NCI-H748 (cell line): Measurements from ENCODE around the gene C19orf73.
"Not testable (repeated sequence)": the region's sequence is repeated elsewhere in the genome, so short reads cannot be mapped to it uniquely, and the experiment has no call there.

ENCODE experiments used
- DNase-seq: peaks from one replicate; lab custom pipeline; 2025; ENCODE audit not compliant: unreplicated experiment; lab: John Stamatoyannopoulos, UW

C19orf73 gene

DNA sequence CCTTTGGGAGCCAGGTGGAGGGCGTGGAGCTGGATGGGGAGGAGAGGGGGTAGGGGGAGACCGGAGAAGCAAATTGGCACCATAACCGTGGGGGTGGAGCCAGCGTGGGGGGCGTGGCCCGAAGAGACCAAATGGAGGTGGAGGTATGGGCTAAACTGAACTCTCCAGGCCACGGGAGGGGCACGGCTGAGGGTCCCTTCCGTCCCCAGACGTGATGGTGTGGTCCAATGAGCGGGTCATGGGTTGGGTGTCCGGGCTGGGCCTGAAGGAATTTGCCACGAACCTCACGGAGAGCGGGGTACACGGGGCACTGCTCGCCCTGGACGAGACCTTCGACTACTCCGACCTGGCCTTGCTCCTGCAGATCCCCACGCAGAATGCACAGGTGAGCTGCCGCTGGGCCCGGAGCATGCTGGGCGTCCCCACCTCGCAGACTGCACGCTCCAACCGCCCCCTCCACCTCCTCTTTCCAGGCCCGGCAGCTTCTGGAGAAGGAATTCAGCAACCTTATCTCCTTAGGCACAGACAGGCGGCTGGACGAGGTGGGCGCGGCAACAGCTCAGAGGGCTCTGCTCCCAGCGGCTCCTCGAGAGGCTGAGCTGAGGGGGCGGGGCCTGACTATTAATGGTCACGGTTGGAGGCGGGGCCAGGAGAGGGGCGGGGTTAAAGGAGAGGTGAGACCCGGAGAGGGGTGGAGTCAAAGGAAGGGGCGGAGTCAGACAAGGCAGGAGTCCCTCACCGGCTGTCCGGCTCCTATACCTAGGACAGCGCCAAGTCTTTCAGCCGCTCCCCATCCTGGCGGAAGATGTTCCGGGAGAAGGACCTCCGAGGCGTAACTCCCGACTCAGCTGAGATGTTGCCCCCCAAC lies 30.1 kb upstream of the C19orf73 start:
- DNase-seq, result peak; percentile 96

DNA sequence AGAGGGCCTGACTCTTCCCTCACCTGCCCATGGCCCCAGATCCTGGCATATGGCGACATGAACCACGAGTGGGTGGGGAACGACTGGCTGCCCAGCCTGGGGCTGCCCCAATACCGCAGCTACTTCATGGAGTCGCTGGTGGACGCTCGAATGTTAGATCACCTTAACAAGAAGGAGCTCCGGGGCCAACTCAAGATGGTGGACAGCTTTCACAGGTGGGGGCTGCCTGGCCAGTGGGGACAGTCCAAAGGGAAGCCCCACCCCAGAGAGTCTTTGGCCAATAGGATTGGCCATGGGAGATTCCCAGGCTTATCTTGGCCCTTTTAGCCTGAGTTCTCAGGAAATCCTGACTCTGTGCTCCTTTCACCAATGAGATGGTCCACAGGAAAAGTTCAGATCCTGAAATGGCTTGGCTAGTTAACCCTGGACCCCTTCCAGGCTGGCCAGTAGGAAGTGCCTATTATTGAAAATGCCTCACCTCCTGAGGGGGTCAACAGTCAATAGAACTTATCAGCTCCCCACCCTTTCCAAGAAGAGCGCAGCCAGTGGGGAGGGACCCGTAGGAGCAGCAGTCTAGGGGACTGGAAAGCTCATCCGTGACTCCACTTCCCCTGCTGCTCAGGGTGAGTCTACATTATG lies 29.2 kb upstream of the C19orf73 start:
- DNase-seq, result no peak

DNA sequence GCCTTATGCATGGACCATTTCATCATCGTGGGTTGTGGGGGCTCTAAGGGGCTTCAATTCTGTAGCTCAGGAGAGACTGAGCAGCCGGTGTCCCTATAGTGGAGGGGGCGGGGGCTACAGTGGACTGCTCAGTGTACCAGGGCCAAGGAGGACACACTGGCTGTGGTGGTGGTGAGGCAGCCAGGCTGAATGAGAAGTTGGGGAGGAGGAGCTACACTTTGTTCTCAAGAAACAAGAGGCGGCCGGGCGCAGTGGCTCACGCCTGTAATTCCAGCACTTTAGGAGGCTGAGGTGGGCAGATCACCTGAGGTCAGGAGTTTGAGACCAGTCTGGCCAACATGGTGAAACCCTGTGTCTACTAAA lies 27.4 kb upstream of the C19orf73 start:
- not testable (repeated sequence) for DNase-seq

DNA sequence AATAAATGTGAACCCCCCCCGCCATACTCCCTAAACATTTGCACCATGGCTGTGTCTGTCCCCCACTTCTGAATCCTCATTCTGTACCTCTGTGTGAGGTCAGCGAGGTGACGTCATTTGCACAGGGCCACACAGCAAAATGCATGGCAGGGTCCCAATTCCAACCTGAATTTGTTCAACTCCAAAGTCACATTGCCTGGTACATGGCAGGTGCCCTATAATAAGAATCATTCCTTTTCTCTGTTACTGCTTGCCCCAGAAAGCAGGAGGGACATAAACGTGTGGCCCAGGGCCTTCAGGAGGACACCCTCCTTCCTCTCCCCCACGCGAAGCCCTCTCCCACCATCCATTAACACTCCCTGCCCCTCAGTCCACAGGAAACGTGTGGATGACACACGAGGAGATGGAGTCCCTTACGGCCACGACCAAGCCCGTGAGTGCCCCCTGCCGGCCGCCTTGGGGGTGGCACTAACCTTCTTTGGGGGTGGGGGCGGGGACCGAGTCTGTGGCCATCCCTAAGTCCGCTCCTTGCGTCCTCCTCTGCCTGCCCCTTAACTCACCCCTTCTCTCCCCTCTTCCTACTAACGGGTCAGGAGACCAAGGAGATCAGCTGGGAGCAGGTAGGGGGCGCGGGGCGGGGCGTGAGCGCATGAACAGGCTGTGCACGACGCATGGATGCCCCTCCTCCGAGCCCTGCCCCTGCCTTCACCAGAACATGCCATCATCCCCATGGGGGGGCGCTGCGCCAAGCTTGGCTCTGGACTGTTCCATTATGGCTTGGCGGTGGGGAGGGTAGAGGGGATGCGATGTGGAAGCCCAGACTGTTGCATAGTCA lies 26.8 kb upstream of the C19orf73 start:
- DNase-seq, result peak; percentile 86

DNA sequence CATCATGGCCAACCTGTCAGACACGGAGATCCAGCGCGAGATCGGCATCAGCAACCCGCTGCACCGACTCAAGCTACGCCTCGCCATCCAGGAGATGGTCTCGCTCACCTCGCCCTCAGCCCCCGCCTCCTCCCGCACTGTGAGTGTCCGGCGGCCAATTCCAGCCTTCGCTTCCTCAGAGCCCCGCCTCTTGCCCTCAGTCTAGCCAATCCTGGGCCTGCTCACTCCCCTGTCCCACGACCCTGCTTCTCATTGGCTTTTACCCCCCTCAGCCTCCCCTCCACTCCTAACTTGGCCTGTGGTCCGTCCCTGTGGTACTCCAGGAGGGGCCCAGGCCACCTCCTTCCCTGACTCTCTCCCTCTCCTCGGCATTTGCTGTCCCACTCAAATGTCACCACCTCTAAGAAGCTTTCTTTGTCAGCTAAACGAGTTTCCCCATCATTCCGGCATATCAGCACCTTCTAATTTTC lies 24.0 kb upstream of the C19orf73 start:
- peak; percentile 96 for DNase-seq

DNA sequence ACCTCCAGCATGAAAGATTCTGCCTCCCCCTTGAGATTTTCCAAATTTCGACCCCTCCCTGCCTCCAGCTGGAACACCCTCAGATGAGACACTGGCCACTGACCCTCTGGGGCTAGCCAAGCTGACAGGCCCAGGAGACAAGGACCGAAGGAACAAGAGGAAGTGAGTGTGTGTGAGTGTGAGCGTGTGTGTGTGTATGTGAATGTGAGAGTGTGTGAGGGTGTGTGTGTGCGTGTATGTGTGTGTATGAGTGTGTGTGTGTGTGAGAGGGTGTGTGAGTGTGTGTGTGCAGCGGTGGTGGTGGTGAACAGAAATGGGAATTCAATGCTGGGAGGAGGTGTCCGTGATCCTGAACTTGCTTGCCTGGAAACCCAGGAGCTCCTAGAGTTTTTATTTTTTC lies 22.4 kb upstream of the C19orf73 start:
- DNase-seq, result no peak

DNA sequence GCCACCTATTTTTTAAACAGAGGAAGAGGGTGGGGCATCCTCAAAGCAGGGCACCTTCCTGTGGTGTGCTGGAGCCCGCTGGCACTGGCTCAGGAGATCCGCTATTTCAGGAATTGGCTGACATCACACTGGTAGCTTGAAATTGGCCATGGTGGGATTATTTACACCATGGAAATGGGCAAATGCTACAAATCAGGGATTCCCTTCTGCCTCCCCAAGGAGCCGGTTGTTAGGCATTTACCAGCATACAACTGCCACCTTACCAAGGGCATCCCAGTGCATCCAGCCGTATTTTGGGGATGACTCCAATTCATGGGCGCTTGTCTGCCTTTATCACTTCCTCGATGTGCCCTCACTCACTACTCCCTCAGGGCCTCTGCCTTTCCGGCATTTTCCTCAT lies 22.0 kb upstream of the C19orf73 start:
- no peak for DNase-seq

DNA sequence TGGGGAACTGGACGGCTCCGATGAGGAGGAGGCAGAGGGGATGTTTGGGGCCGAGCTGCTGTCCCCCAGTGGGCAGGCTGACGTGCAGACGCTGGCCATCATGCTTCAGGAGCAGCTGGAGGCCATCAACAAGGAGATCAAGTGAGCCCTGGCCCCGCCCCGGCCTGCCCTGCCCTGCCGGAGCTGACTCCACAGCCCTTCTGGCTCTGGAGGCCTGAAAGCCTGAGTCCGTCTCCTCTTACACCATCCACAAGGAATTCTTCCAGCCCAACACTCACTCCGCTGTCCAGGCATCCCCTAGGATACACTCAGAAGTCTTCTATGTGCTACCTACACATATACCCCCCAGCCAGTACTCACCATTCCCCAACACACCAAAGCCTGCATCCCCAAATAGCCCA lies 17.8 kb upstream of the C19orf73 start:
- DNase-seq, result no peak

DNA sequence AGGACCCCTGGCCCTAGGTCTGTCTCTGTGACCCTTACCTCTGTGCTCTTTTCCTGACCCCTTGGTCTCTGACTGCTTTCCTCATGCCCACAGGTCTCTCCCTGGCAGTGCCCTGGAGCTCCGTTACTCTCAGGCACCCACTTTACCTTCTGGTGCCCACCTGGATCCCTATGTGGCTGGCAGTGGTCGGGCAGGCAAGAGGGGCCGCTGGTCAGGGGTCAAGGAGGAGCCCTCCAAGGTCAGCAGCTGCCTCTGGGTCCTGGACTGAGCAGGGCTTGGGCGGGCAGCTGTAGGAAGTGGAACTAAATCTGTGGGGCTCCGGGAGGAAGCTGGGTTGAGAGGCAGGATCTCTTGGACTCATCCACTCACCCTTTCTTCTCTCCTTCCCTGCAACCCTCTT lies 16.7 kb upstream of the C19orf73 start:
- no peak for DNase-seq

DNA sequence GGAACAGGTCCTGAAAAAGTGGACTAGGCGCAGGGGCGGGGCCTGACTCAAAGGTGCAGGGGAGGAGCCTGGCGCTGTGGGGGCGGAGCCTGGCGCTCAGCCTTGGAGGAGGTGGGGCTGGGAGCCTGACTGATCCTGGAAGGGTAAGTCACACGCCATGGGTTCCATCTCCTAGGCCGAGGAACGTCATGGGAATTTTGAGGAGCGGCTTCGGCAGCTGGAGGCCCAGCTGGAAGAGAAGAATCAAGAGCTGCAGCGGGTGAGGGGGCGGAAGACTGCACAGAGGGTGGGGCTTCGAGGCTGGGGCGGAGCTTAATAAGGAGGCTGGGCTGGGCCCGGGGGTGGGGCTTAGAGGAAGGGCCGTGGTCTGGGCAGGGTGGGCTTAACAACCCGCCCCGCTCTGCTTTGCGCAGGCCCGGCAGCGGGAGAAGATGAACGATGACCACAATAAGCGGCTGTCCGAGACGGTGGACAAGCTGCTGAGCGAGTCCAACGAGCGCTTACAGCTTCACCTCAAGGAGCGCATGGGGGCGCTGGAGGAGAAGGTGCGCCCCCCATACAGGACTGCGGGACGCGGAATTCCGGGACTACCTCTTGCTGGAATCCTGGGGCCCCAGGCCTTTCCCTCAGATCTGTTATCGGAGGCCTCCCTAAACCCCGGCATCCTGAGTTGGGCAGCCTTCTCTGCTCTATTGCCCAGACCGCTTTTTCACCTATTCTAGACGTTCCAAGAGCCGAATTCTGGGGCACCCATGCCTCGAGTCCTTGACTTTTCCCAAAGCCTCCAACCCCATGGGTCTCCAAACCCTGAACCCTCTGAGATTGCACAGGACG lies 14.9 kb upstream of the C19orf73 start:
- DNase-seq, result no peak

DNA sequence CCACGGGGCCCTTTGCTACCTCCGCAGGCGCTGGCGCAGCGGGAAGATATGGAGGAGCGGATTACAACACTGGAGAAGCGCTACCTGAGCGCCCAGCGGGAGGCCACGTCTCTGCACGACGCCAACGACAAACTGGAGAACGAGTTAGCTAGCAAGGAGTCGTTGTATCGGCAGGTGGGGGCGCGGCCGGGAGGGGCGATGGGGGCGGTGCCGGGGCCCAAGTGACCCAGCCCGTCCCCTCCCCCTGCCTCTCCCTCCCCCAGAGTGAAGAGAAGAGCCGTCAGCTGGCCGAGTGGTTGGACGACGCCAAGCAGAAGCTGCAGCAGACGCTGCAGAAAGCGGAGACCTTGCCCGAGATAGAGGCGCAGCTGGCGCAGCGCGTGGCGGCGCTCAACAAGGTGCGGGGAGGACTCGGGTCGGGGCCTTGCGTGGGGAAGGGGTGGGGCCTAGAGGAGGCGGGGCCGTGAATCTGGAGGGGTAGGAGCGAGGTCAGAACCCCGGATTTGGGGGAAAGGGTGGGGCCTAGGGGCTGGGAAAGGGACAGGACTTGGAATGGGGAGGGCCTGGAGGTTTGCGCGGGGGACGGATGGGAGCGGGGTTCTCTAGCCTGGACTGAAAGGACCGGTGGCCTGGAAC lies 14.1 kb upstream of the C19orf73 start:
- DNase-seq, result no peak

DNA sequence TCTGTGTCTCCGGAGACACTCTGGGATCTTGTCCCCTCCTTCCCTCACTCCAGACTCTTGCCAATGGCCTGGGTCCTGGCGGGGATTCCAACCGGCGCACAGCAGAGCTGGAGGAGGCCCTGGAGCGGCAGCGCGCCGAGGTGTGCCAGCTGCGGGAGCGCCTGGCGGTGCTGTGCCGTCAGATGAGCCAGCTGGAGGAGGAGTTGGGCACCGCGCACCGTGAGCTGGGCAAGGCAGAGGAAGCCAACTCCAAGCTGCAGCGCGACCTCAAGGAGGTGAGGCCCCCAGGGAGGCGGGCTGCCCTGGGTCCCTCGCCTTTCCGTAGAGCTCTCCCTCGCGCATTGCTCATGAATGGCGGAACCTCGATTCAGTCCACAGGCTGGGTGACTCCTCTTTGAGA lies 11.4 kb upstream of the C19orf73 start:
- DNase-seq, result no peak

DNA sequence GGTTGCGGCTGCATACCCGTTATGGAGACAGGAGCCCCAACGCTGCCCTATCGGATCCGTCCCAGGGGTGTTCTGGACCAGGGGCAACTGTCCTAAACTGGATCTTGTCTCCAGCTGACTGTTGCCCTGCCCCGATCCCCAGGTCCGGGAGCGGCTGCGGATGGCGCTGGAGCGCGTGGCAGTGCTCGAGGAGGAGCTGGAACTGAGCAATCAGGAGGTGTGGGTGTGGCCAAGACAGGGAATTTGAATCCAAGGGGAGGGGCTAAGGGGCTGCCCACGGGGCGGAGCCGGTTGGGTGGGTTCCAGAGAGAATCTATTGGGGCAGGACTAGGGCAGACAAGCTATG lies 10.3 kb upstream of the C19orf73 start:
- DNase-seq, result no peak

DNA sequence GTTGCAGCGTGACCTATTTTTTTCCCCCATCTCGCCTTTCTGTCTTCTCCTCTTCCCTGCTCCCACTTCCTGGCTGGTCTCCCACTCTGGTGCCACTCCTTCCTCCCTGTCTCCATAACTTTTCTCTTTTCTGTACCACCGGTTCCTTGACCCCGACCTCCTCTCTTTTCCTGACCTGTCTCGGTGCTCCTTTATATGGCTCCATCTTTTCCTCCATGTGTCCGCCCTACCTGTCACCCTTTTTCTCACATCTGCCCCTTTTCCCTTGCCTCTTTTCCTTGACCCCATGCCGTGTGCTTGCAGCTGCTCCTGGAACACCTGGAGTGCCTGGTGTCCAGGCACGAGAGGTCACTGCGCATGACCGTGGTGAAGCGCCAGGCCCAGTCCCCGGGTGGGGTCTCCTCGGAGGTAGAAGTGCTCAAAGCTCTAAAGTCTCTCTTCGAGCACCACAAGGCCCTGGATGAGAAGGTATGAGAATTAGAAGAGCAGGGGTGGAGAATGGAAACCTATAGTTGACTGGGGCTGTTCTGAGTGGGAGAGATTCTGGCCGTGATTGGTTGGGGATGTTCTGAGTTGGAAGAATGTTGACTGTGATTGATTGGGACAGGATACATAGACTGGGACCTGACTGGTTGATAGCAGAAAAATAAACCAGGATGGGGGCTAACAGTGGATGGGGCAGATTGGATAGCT lies 9.7 kb upstream of the C19orf73 start:
- no peak for DNase-seq

DNA sequence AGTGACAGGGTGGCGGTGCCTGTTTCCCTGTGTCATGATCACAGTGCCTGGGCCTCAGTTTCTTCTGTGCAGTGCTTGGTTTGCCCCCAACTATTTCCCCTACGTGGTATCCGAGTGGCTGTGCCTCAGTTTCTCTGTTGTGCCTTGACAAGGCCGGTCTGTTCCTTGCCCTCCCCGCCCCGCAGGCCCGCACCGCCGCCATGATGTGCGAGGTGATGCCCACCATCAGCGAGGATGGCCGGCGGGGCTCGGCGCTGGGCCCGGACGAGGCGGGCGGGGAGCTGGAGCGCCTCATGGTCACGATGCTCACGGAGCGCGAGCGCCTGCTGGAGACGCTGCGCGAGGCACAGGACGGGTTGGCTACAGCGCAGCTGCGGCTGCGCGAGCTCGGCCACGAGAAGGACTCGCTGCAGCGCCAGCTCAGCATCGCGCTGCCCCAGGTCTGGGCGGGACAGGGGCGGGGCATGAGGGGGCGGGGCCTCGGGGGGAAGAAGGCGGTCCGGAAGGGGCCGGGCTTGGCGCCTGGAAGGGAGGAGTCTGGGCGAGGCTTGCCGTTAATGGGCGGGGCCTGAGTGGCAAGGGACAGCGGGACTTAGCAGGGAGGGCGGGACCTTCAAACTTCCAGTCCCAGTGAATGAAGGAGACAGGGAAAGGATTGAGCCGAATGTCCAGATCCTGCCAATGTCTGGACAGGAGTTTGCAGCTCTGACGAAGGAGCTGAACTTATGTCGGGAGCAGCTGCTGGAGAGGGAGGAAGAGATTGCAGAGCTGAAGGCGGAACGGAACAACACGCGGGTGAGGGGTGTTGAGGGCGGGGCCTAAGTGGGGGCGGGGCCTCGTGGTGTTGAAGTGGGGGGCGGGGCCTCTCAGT lies 9.0 kb upstream of the C19orf73 start:
- peak; percentile 98 for DNase-seq

DNA sequence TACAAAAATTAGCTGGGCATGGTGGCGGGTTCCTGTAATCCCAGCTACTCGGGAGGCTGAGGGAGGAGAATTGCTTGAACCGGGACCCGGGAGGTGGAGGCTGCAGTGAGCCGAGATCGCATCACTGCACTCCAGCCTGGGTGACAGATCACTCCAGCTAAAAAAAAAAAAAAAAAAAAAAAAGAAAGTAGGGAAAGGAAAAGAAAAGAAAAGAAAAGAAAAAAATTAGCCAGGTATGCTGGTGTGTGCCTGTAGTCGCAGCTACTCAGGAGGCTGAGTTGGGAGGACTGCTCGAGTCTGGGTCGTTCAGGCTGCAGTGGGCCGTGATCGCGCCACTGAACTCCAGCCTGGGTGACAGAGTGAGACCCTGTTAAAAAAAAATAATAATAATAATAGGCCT lies 8.3 kb upstream of the C19orf73 start:
- DNase-seq, result not testable (repeated sequence)

DNA sequence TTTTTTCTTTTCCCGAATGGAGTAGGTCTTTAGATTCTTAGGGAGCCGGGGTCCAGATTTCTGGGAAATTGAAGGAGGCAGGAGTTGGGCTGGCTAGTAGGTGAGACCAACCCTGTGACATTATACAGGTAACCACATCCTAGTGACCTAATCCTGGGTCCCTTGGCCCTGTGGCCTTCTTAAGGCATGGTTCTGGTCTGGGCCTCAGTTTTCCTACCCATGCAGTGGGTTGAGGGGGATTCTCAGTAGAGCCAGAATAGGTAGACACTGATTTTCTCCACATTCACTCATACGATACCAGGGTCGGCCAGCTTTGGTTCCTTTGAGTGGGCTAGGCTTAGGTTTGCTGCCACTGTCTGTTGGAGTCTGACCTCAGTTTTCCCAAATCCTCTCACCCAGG lies 7.6 kb upstream of the C19orf73 start:
- no peak for DNase-seq

DNA sequence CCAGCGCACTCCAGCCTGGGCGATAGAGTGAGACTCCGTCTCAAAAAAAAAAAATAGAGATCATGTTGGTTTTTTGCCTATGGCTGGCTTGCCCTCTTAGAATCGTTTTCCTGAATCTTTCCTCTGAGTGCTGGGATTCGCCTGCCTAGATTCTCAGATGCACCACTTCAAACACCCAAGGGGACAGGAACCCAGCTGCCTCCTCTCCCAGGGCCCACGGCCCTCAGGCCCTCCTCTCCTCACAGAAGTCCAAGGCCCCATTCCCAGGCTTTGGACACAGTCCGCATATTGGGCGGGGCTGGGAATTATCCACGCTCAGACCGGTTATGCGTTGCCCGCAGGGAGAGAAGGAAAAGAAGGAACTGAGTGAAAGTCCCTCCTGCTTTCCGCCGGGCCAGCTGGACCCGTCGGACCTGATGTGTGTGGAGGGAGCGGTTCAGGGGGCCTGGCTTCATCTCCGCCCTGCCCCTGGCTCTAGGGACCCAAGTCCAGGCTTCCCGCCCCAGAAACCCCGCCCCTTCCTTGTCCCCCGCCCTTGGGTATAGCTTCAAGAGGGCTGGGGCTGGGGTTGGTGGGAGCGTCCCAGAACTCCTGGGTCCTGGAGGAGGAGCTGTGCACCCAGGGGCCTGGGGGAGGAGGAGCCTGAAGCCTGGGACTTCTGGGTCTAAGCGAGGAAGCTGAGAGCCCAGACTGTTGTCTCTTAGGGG lies 6.2 kb upstream of the C19orf73 start:
- no peak for DNase-seq
